Kidney capillary endothelial cell (primary cell): Measurements from ENCODE around the gene PLPPR3.

ENCODE experiments used
- DNase-seq: peaks from one replicate; pipeline ENCODE4 v3.0.0-alpha.2; 2018; ENCODE audit warnings: low spot score

PLPPR3 gene

GRCh38 chr19:772730-773436 is 48.9 kb downstream of the PLPPR3 start:
- no peak for DNase-seq

- no peak for DNase-seq
Measured at GRCh38 chr19:772063-772462, 49.7 kb downstream of the PLPPR3 start.

- DNase-seq: peak; percentile 75
Measured at GRCh38 chr19:771332-771785, 50.4 kb downstream of the PLPPR3 start.

- DNase-seq: no peak
Measured at GRCh38 chr19:769616-770015, 52.1 kb downstream of the PLPPR3 start.

GRCh38 chr19:768424-768823 is 53.3 kb downstream of the PLPPR3 start:
- DNase-seq: peak; percentile 23

GRCh38 chr19:765179-765738 is 56.5 kb downstream of the PLPPR3 start:
- no peak for DNase-seq

GRCh38 chr19:764301-764700 is 57.5 kb downstream of the PLPPR3 start:
- no peak for DNase-seq

GRCh38 chr19:763869-764268 is 57.9 kb downstream of the PLPPR3 start:
- no peak for DNase-seq

- DNase-seq: no peak
Measured at GRCh38 chr19:763181-763580, 58.6 kb downstream of the PLPPR3 start.
